GM21447 (cell line): ENCODE data around the gene FHIT.

Experiments used
- ATAC-seq: cut with Tn5 transposase; IDR thresholded peaks from one replicate; pipeline ENCODE4 v1.9.1; 2021; ENCODE audit not compliant: unreplicated experiment

Gene FHIT

GRCh38 chr3:60153221-60153999, 1097.8 kb downstream of the FHIT start:
- ATAC-seq: no peak

- ATAC-seq: no peak
Observed at GRCh38 chr3:60149501-60149900, 1101.8 kb downstream of the FHIT start.

DNA sequence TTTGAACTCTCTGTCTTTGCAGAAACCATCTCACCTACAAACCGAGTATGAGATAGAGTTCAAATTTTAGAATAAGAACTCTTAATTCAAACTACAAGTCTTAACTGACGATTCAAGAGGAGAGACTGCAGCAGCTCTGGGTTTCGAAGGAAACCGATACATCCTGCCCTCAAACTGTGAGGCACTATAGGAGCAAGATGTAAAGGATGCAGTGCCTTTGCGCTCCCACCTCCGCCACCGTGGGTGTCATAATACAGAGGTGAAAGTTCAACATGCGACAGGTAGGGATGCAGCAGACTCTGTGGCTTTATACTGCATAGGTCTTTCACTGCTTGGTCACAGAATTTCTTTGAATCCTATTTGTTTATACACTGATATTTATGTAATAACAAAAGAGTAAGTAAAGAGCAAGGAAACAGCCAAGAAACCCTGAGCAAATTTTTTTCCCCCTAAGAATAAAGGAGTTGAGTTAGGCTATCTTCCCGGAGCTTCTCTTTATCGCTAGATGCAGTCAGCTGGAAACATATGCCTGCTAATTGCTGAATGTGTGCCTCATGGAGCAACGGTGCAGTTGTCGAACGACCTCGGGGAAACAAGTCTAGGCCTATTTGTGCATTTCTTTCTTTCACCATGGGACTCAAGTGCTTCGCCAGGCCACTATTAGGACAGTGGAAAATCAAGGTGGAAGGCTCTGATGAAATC, 1103.9 kb downstream of the FHIT start:
- ATAC-seq: no peak

GRCh38 chr3:60146121-60146520, 1105.1 kb downstream of the FHIT start:
- ATAC-seq: no peak

DNA sequence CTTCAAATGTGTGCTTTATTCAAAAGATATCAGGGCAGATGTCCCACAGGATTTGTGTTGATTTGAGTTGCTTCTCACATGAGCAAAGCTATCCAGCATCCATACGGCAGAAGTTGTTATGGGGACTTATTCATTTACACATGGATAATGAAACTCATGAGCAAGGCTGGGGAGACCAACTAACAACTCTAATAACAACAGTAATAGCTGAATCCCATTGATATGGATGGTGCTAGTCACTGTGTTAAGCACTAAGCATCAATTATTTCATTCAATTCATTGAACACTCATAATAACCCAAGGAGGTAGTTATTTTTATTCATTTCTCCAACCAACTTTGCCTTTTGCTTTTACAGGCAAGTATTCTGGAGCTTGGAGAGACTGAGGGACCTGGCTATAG, 1107.2 kb downstream of the FHIT start:
- ATAC-seq: no peak

DNA sequence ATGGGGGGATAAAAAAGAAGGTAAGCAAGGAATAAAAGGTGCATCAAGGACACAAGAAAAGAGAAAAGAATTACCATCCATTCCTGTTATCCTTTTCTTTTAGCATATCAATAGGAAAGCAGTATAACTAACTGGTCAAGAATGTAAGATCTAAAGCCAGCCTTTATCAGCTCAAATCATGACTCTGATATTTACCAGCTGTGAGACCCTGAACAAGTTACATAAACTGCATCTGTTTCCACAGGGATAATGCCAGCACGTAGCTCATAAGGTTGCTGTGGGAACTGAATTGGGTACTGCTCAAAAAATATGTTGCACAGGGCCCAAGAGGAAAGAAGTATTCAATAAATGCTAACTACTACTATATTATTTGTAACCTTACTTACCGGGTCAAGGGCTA, 1109.2 kb downstream of the FHIT start:
- ATAC-seq: no peak

- no peak for ATAC-seq
Observed at GRCh38 chr3:60140160-60140559, 1111.1 kb downstream of the FHIT start.

DNA sequence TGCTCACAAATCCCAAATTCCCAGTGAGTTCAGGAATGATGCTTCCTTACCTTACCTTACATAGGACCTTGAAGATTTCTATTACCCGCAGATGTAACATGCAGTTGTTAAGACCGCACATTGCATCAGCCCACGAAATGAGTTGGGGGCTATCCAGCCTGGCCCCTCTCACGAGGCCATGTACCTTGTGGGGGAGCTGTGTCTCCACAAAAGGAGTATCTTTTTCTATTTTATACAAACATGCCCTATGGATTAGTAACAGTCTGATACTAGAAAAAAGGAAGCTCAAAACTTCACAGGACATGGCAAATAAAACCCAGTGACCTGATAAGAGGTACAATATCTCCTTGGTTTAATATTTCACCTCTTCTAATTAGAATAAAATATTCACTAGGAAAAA, 1114.7 kb downstream of the FHIT start:
- no peak for ATAC-seq

GRCh38 chr3:60135474-60135873, 1115.8 kb downstream of the FHIT start:
- no peak for ATAC-seq

DNA sequence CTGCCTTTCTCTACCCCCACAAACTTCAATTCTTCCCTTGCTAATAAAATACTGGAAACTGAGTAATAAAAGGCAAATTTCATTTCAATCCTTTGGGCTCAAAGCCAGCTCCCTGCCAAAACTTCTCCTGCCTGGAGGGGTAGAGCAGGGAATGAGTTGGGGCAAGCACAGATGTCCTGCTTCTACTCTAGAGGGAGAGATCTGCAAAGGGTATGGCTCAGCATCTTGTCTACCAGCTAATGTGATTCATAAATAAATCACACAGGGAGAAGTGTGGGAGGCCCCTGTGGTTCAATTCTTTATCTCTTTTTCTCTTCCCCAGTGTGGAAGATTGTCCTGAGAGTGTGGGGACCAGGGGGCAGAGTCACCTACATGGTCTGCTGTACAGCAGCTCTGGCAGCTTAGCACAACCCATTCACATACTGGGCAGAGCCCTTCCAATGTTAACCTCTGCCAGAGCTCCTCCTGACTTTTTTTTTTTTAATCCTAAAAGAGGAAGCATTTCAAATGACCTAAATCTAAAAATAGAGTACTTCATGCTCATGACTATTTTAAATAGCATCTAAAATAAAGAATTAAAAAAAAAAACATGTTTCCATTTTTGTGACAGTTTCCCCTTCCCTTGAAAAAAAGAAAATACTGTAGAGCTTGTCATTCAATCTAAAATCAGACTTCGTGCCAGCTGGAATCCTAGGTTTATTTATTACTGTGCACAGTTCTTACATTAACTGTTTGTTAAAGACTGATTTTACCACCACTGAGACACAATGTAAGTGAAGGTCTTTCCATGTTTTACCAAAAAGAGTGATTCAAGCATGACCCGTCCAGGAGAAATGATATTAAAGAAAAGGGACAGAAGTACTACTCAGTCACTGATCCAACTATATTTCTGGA, 1117.7 kb downstream of the FHIT start:
- ATAC-seq: no peak

GRCh38 chr3:60131618-60132017, 1119.6 kb downstream of the FHIT start:
- no peak for ATAC-seq

DNA sequence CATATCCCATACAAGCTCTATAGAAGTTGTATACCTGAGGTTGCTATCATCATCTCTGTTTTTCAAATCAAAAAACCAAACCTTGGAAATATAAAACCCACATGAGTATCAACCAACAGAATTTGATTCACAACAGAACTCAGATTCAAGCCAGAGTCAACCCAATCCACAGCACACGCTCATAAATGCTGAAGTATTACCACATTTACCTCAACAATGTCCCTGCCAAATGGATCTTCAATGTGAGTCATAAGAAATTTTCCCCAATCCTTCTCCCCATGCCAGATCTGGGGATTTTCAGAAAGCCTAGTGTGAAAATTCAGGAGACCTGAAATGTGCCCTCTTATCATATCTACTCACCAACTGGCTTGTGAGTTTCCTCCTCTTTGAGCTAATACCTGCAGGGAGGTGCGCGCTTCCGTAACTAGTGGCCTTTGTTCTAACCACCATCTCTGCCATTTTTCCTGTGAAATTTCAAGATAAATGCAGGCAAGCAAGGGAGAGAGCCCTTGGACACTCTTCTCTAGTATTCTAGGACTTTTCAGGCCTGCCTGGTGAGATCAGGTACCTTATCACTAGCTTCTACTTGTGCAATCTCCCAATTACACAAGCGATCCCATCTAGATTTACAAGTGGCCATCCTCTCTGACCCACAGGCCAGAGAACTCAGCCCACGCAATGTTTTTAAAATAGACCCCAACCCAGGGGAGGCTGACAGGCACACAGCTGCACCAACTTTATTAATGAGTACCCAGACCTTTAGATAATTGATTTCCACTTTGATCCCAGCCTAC, 1124.5 kb downstream of the FHIT start:
- ATAC-seq: no peak

DNA sequence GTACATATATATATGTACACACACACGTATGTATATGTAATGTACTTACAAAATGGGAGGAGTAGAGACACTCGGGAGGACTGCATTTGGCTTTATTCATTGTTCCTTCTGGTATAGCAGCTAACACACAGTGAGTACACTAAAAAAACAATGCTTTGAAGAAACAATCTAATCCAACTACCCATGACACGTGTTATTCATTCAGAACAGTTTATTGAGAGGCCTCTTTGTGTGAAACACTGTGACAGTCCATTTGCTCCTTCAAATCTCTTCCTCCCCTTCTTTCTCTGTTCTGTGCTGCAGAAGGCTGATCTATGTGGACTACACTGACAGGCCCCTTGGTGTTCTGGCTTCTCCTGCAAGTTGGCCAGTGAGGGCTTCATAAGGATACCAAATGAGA, 1125.6 kb downstream of the FHIT start:
- ATAC-seq: no peak

- no peak for ATAC-seq
Observed at GRCh38 chr3:60120245-60120644, 1131.0 kb downstream of the FHIT start.

DNA sequence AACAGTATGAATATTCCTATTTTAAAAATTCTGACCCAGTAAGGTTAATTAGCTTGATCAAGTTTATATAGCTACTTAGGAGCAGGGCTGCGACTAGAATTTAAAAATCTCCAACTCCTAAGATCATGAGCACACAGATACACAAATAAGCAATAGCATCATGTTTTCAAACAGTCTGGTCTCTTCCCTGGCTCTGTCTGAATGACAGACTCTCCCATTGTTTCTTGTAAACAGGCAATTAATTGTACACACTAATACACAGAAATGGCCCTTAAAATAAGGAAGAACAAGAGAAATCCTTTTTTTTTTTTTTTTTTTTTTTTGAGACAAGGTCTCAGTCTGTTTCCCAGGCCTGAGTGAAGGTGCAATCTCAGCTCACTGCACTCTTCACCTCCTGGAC, 1137.1 kb downstream of the FHIT start:
- ATAC-seq: no peak

DNA sequence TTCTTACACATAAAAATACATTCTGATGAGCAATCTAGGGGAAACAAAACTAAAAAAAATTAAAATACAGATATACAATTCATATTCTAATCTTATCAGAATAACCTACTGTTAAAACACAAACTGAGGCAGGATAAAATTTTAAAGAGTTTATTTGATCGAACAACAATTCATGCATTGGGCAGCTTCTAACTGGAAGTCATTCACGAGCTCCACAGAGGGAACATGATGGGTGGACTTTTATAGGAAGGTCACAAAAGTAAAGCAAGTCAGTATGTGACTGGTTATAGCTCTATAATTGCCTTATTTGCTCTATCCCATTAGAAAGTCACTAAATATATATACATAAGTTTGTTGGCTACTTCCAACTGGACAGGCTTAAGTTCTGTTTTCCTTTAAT, 1144.0 kb downstream of the FHIT start:
- no peak for ATAC-seq

- no peak for ATAC-seq
Observed at GRCh38 chr3:60102154-60102553, 1149.1 kb downstream of the FHIT start.

DNA sequence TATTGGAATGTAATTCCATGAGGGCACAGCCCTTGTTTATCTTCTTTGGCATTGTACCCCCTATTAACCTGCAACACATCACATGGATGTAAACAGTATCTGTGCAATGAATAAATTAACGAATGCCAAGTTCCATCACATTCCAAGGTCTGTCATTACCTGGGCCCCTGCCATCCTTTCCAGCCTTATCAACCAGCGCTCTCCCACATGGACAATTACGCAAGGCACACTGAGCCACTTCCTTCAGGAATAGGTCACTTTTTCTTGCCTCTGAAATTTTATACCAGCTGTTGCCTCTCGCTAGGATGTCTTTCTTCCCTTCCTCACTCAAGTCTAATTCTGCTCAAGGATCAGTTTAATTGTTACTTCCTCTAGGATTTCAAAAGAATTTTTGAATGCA, 1149.6 kb downstream of the FHIT start:
- no peak for ATAC-seq

GRCh38 chr3:60096403-60096802, 1154.8 kb downstream of the FHIT start:
- no peak for ATAC-seq

DNA sequence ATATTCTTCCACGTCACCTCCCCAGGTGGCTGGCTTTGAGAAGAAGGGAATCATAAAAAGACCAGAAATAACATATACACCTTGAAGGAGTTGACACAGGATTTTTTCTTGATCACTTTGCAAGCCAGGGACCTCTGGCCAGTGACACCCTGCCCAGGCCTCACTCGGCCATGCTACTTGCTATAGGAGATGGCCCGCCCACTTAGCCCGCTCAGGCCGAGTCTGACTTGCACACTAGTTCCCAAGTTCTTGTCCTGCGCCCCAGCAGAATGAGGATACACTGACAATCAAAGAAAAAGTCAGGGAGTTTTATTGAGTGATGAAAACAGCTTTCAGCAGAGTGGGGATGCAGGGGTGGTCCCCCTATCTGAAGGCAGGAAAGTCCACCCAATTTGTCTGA, 1155.3 kb downstream of the FHIT start:
- ATAC-seq: no peak

- ATAC-seq: no peak
Observed at GRCh38 chr3:60095516-60095915, 1155.7 kb downstream of the FHIT start.
